ENCODE measurements around the gene DIAPH1.

GRCh38 chr5:141543053-141543452 lies 75.7 kb downstream of the DIAPH1 start:
- TF ChIP-seq CTCF (conservative IDR thresholded peaks at IDR 0.05 in 1 of 2, IDR thresholded peaks at IDR 0.05 in 1 of 2; ENCODE audit: extremely low read depth in 1 of 2, insufficient read depth in 1 of 2, low read depth in 1 of 2, low read length in 2 of 2) (no peak), EZH2 (IDR thresholded peaks at IDR 0.05; ENCODE audit: borderline replicate concordance, low read length) (no peak)

All from mammary epithelial cell (primary cell).